ENCODE measurements around the gene NCK2. TPM values are rescaled to one million over a fixed set of nuclear protein-coding genes. Genes with fewer than 3 reads are reported as not detected.

The NCK2 gene
- total RNA-seq, 6 experiments from 2014 or later, result 18.6 to 20.2 (median 19.8) TPM

DNA sequence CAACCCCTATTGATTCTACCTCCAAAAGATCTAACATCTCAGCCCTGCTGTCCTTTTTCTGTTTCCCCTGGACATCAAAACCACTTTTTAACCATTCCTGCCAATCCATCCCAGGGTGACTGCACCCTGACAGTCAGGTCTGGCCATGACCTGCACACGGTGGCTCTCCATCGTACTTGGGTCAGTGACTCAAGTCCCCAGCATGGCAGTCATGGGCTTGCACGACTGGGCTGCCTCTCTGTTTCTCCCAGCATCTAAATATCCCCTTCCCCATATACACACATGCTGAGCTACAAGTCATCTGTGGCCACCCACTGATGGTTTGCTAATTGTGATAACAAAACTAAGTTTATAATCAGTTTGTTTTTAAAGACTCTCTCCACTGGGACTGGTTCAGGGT, 6.6 kb downstream of the NCK2 start:
- Mint-ChIP-seq H3K4me1 (ENCODE audit: low read depth) (peaks cover 47% of the 10 kb centered on the region), H3K36me3 (ENCODE audit: low read depth) (peaks cover 14% of the 10 kb centered on the region; the same call in 1 of the 2 replicates), H3K27me3 (ENCODE audit: insufficient read depth) (peaks cover 3% of the 10 kb centered on the region; the same call in 1 of the 2 replicates), H3K9me3 (no peaks in the 10 kb centered on the region), H3K4me3 (no peak overlapping the region), H3K27ac (no peak overlapping the region)
- TF ChIP-seq, protein P1, sequence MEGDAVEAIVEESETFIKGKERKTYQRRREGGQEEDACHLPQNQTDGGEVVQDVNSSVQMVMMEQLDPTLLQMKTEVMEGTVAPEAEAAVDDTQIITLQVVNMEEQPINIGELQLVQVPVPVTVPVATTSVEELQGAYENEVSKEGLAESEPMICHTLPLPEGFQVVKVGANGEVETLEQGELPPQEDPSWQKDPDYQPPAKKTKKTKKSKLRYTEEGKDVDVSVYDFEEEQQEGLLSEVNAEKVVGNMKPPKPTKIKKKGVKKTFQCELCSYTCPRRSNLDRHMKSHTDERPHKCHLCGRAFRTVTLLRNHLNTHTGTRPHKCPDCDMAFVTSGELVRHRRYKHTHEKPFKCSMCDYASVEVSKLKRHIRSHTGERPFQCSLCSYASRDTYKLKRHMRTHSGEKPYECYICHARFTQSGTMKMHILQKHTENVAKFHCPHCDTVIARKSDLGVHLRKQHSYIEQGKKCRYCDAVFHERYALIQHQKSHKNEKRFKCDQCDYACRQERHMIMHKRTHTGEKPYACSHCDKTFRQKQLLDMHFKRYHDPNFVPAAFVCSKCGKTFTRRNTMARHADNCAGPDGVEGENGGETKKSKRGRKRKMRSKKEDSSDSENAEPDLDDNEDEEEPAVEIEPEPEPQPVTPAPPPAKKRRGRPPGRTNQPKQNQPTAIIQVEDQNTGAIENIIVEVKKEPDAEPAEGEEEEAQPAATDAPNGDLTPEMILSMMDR (IDR thresholded peaks at IDR 0.05), result no peak
- no peak for DNase-seq

DNA sequence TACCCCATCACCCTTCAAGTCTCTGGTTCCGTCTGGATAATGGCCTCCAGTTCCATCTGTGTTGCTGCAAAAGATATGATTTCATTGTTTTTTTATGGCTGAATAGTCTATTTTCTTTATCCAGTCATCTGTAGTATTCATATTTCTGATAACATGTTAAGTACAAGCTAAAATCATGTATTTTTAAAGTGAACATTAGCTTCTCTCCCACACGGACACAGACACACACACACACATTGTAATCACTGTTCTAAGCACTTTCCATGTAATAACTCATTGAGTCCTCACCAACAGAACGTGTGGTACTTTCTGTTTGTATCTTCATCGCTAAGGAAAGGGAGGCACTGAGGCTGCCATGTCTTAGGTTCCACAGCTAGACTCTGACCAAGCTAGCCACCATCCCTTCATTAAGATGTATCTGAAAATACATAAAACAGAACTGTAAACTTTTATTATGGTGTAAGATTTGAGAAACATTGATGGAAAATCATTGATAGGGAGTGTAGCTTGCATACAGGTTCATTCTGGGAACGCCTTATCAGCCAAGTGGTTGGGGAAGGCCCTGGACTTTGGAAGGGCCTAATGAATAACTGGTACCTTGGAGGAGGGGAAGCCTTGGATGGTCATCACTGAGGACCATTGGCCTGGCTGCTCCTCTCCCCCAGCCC, 8.1 kb downstream of the NCK2 start:
- Mint-ChIP-seq H3K27ac (no peak overlapping the region), H3K9me3 (no peaks in the 10 kb centered on the region), H3K4me1 (ENCODE audit: low read depth) (peaks cover 33% of the 10 kb centered on the region), H3K27me3 (ENCODE audit: insufficient read depth) (peaks cover 3% of the 10 kb centered on the region; the same call in 1 of the 2 replicates), H3K4me3 (no peak overlapping the region), H3K36me3 (ENCODE audit: low read depth) (peaks cover 14% of the 10 kb centered on the region; the same call in 1 of the 2 replicates)
- TF ChIP-seq, protein P1 (IDR thresholded peaks at IDR 0.05), result no peak
- no peak for DNase-seq

DNA sequence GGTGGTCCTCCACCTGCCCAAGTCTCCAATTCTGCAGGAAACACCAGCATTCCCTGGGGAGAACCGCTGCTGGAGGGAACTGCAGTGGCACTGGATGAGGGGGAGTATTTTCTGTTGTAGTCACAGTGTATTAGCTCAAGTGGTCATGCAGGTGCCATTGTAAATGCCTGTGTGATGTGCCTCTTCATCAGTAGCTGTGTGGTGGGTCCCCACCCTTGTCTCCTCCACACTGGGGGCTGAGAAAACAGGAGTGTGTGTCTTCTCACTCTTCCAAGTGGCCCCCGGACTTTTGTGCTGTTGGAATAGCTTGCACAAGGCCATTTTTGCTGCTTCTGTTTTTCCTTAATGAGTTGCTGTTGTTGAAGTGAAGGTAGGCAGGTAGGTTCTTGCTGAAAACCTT, 8.7 kb downstream of the NCK2 start:
- H3K27me3 Mint-ChIP-seq (ENCODE audit: insufficient read depth), result peaks cover 3% of the 10 kb centered on the region; the same call in 1 of the 2 replicates
- no peak overlapping the region for H3K4me3 Mint-ChIP-seq
- peaks cover 14% of the 10 kb centered on the region; the same call in 1 of the 2 replicates for H3K36me3 Mint-ChIP-seq (ENCODE audit: low read depth)
- no peak for DNase-seq
- H3K4me1 Mint-ChIP-seq (ENCODE audit: low read depth), result peaks cover 27% of the 10 kb centered on the region
- no peak overlapping the region for H3K27ac Mint-ChIP-seq
- H3K9me3 Mint-ChIP-seq, result no peaks in the 10 kb centered on the region
- TF ChIP-seq, protein P1 (IDR thresholded peaks at IDR 0.05), result no peak

DNA sequence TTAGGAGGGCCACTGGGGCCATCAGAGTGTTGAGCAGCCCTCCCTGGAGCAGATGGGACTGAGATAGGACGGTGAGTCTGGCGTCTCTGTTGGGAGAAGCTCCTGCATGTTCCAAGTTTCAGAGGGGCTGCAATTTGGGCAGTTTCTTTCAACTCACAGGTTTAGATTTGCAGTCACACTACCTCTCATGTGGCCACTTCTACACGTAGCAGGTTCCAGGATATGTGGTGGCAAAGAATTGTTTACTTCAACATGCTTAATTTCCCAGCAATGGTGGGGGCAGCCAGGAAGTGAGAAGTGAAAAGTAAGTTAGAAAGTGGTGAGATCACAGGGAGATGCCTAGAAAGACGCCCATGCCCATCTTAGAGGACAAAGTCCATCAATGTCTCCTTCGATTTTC, 9.3 kb downstream of the NCK2 start:
- H3K9me3 Mint-ChIP-seq, result no peaks in the 10 kb centered on the region
- no peak for DNase-seq
- TF ChIP-seq, protein P1 (IDR thresholded peaks at IDR 0.05), result no peak
- peaks cover 21% of the 10 kb centered on the region for H3K4me1 Mint-ChIP-seq (ENCODE audit: low read depth)
- peaks cover 14% of the 10 kb centered on the region; the same call in 1 of the 2 replicates for H3K36me3 Mint-ChIP-seq (ENCODE audit: low read depth)
- no peak overlapping the region for H3K4me3 Mint-ChIP-seq
- H3K27me3 Mint-ChIP-seq (ENCODE audit: insufficient read depth), result peaks cover 3% of the 10 kb centered on the region; the same call in 1 of the 2 replicates
- H3K27ac Mint-ChIP-seq, result no peak overlapping the region

DNA sequence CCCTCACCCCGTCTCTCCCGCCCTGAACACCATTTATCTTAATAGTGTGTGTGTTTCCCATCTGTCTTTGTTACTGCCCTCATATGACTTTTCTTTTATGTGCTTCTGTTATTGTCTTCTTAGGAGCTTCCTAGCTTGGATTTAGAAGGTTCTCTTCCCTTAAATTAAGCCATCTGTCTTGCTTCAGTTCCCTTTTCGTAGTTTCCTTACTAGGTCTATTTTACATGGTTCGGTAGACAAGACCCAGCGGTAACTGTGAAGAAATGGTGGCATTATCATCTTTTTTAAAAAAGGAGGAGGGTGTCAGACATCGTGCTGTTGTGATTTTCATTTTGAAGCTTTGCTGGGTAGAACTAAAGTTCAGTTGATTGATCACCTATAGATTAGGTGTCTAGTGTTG, 10.3 kb downstream of the NCK2 start:
- no peak overlapping the region for H3K4me3 Mint-ChIP-seq
- H3K36me3 Mint-ChIP-seq (ENCODE audit: low read depth), result peaks cover 13% of the 10 kb centered on the region; the same call in 1 of the 2 replicates
- TF ChIP-seq, protein P1 (IDR thresholded peaks at IDR 0.05), result no peak
- no peak for DNase-seq
- H3K27me3 Mint-ChIP-seq (ENCODE audit: insufficient read depth), result no peaks in the 10 kb centered on the region; the same call in 1 of the 2 replicates
- no peaks in the 10 kb centered on the region for H3K9me3 Mint-ChIP-seq
- H3K4me1 Mint-ChIP-seq (ENCODE audit: low read depth), result peaks cover 11% of the 10 kb centered on the region
- H3K27ac Mint-ChIP-seq, result no peak overlapping the region

Data from HFFc6 (cell line).